Epithelial cell of proximal tubule (primary cell): Measurements from ENCODE around the gene FAM118B. TPM values are rescaled to one million over a fixed set of nuclear protein-coding genes. Genes with fewer than 3 reads are reported as not detected.
A peak's percentile ranks its signal among the peaks of the same experiment; 100 is the strongest.

ENCODE experiments used
- DNase-seq: peaks from one replicate; pipeline ENCODE4 v3.0.0-alpha.2; 2011; ENCODE audit warnings: low read depth
- H3K4me3 ChIP-seq: 2 replicates; pipeline ENCODE4 v1.5.1; 2011; ENCODE audit warnings: low read depth, mild to moderate bottlenecking, low read length
- total RNA-seq: library from RNA; depleted of rRNA; stranded (reverse); fragments of >200 nt; gene quantifications from 2 replicates; pipeline ENCODE4 v1.2.3, GENCODE V29; 2015
- TF ChIP-seq, protein P1 (sequence below): conservative IDR thresholded peaks from 2 replicates; pipeline ENCODE4 v1.5.1; 2012; ENCODE audit warnings: low read depth, mild to moderate bottlenecking, low read length

The FAM118B gene
- total RNA-seq, 1 donor from 2014 or later: 26.0 TPM

DNA sequence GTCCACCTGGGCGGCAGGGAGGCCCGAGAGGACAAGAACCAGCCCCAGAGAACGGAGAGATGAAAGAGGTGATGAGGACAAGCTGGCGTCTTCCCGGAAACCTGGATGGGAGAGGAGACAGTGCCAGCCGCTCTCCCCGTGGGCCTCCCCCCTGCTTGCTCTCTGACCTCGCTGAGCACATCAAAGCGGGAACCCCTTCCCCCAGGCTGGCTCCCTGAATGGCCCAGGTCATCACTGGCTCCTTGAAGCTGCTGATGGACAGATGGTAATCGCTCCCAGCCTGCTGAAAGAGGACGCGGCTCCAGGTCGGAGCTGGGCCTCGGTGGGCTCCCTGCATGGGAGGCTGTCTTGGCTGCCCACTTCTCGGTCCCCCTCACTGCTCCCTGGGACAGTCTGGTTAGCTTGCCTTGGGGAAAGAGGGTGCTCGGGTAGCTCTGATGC, 18.5 kb upstream of the FAM118B start:
- DNase-seq: no peak
- no peak overlapping the region for H3K4me3 ChIP-seq
- TF ChIP-seq, protein P1, sequence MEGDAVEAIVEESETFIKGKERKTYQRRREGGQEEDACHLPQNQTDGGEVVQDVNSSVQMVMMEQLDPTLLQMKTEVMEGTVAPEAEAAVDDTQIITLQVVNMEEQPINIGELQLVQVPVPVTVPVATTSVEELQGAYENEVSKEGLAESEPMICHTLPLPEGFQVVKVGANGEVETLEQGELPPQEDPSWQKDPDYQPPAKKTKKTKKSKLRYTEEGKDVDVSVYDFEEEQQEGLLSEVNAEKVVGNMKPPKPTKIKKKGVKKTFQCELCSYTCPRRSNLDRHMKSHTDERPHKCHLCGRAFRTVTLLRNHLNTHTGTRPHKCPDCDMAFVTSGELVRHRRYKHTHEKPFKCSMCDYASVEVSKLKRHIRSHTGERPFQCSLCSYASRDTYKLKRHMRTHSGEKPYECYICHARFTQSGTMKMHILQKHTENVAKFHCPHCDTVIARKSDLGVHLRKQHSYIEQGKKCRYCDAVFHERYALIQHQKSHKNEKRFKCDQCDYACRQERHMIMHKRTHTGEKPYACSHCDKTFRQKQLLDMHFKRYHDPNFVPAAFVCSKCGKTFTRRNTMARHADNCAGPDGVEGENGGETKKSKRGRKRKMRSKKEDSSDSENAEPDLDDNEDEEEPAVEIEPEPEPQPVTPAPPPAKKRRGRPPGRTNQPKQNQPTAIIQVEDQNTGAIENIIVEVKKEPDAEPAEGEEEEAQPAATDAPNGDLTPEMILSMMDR: no peak

GRCh38 chr11:126194121-126194543, 17.4 kb upstream of the FAM118B start:
- H3K4me3 ChIP-seq: no peak overlapping the region
- no peak for DNase-seq
- TF ChIP-seq, protein P1: peak; percentile 73

DNA sequence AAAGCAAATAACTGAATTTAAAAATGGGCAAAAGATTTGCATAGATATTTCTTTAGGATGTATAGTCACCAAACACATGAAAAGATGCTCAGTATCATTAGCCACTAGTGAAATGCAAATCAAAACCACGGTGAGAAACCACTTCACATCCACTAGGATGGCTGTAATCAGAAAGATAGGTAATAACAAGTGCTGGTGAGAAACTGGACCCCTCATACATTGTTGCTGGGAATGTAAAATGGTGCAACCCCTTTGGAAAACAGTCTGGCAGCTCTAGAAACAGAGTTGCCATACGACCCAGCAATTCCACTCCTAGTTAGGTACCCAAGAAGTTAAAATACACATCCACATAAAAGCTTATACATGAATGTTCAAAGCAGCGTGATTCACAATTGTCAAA, 16.5 kb upstream of the FAM118B start:
- DNase-seq: no peak
- TF ChIP-seq, protein P1: no peak
- no peak overlapping the region for H3K4me3 ChIP-seq

DNA sequence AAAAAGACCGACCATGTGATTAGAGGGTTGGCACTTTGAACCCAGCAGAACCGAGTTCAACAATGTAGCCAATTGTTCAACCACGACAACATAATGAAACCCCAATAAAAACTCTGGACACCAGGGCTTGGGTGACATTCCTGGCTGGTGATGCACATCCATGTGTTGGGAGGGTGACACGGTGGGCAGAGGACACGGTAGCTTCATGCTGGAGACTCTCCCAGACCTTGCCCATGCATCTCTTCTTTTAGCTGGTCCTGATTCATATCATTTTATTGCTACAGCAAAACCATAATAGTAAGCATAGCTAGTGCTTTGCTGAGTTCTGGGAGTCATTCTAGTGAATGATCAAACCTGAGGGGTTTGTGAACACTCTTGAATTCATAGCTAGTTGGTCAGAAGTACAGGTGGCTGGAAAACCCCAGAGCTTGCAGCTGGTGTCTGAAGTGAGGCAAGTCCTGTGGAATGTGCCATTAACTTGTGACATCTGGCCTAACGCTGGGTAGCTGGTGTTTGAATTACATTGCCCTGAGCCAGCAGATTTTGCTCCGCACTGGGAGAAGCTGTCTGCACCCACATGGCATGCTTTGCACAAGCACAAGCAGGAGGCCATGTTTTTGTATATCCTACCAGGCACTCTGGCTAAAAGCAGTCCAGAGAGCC, 14.2 kb upstream of the FAM118B start:
- TF ChIP-seq, protein P1: no peak
- peak; percentile 97 for DNase-seq
- no peak overlapping the region for H3K4me3 ChIP-seq

- DNase-seq: no peak
- H3K4me3 ChIP-seq: no peak overlapping the region
- TF ChIP-seq, protein P1: no peak
Observed at GRCh38 chr11:126198648-126199047, 12.9 kb upstream of the FAM118B start.

- H3K4me3 ChIP-seq: no peak overlapping the region
- DNase-seq: no peak
- TF ChIP-seq, protein P1: no peak
Observed at GRCh38 chr11:126202646-126203359, 8.8 kb upstream of the FAM118B start.
